ENCODE measurements around the gene ATP8A2. TPM values are rescaled to one million over a fixed set of nuclear protein-coding genes. Genes with fewer than 3 reads are reported as not detected.

The ATP8A2 gene
- total RNA-seq, 2 donors from 2014 or later, result 1.6 to 2.9 TPM

GRCh38 chr13:25466880-25467279 is 95.1 kb downstream of the ATP8A2 start:
- peak; percentile 30 for TF ChIP-seq CTCF (conservative IDR thresholded peaks at IDR 0.05)
- H3K9me3 Mint-ChIP-seq, result no peaks in the 10 kb centered on the region
- H3K4me3 Mint-ChIP-seq, result no peak overlapping the region
- H3K4me1 ChIP-seq (ENCODE audit: control insufficient read depth, insufficient read depth, low read length), result no peaks in the 10 kb centered on the region
- peaks cover 32% of the 10 kb centered on the region for H3K27me3 ChIP-seq (ENCODE audit: control insufficient read depth, insufficient read depth, low read length, poor library complexity, severe bottlenecking)
- DNase-seq, result peak; percentile 54
- H3K27ac Mint-ChIP-seq, result no peak overlapping the region
- peaks cover 50% of the 10 kb centered on the region for H3K27me3 Mint-ChIP-seq (ENCODE audit: insufficient read depth)
- H3K4me1 Mint-ChIP-seq, result peaks cover 2% of the 10 kb centered on the region
- WGBS, 2 experiments (ENCODE audit: insufficient coverage in 1 of 2, insufficient read length in 1 of 2), result 86 to 100% methylated on average over 2 to 4 of the region's 4 CpGs
- no peaks in the 10 kb centered on the region for H3K9me3 ChIP-seq (ENCODE audit: control insufficient read depth, low read length)
- no peak overlapping the region for H3K4me3 ChIP-seq (ENCODE audit: low read length)
- no peaks in the 10 kb centered on the region for H3K36me3 Mint-ChIP-seq (ENCODE audit: low read depth)
- H3K27ac ChIP-seq (ENCODE audit: low read depth, low read length), result no peak overlapping the region
- H3K36me3 ChIP-seq (ENCODE audit: control insufficient read depth, insufficient read depth, low read length), result no peaks in the 10 kb centered on the region
- no peak overlapping the region for H3K9ac ChIP-seq (ENCODE audit: extremely low read depth, low read length, poor library complexity, severe bottlenecking)

GRCh38 chr13:25468325-25469168 is 96.8 kb downstream of the ATP8A2 start:
- peak; percentile 91 for DNase-seq
- Histone ChIP-seq H3K9me3 (ENCODE audit: control insufficient read depth, low read length) (no peaks in the 10 kb centered on the region), H3K9ac (ENCODE audit: extremely low read depth, low read length, poor library complexity, severe bottlenecking) (no peak overlapping the region), H3K4me1 (ENCODE audit: control insufficient read depth, insufficient read depth, low read length) (no peaks in the 10 kb centered on the region), H3K36me3 (ENCODE audit: control insufficient read depth, insufficient read depth, low read length) (no peaks in the 10 kb centered on the region), H3K27me3 (ENCODE audit: control insufficient read depth, insufficient read depth, low read length, poor library complexity, severe bottlenecking) (peaks cover 32% of the 10 kb centered on the region), H3K4me3 (ENCODE audit: low read length) (peak overlapping the region; percentile 76), H3K27ac (ENCODE audit: low read depth, low read length) (no peak overlapping the region)
- Mint-ChIP-seq H3K9me3 (no peaks in the 10 kb centered on the region), H3K27me3 (ENCODE audit: insufficient read depth) (peaks cover 50% of the 10 kb centered on the region), H3K4me1 (peaks cover 2% of the 10 kb centered on the region), H3K4me3 (peak overlapping the region; percentile 67), H3K27ac (no peak overlapping the region), H3K36me3 (ENCODE audit: low read depth) (no peaks in the 10 kb centered on the region)
- 4 to 14% methylated on average over 12 to 75 of the region's 75 CpGs for WGBS, 2 experiments (ENCODE audit: insufficient coverage in 1 of 2, insufficient read length in 1 of 2)
- peak; percentile 35 for TF ChIP-seq CTCF (conservative IDR thresholded peaks at IDR 0.05)

- H3K9me3 Mint-ChIP-seq, result no peaks in the 10 kb centered on the region
- H3K4me1 Mint-ChIP-seq, result peaks cover 2% of the 10 kb centered on the region
- Histone ChIP-seq H3K27ac (ENCODE audit: low read depth, low read length) (no peak overlapping the region), H3K9me3 (ENCODE audit: control insufficient read depth, low read length) (no peaks in the 10 kb centered on the region), H3K36me3 (ENCODE audit: control insufficient read depth, insufficient read depth, low read length) (no peaks in the 10 kb centered on the region), H3K9ac (ENCODE audit: extremely low read depth, low read length, poor library complexity, severe bottlenecking) (no peak overlapping the region), H3K4me1 (ENCODE audit: control insufficient read depth, insufficient read depth, low read length) (no peaks in the 10 kb centered on the region), H3K27me3 (ENCODE audit: control insufficient read depth, insufficient read depth, low read length, poor library complexity, severe bottlenecking) (peaks cover 32% of the 10 kb centered on the region), H3K4me3 (ENCODE audit: low read length) (peak overlapping the region; percentile 76)
- peaks cover 48% of the 10 kb centered on the region for H3K27me3 Mint-ChIP-seq (ENCODE audit: insufficient read depth)
- no peak for DNase-seq
- no peak overlapping the region for H3K27ac Mint-ChIP-seq
- WGBS, 2 experiments (ENCODE audit: insufficient coverage in 1 of 2, insufficient read length in 1 of 2), result 6 to 7% methylated on average over 9 to 20 of the region's 20 CpGs
- peak overlapping the region; percentile 67 for H3K4me3 Mint-ChIP-seq
- TF ChIP-seq CTCF (conservative IDR thresholded peaks at IDR 0.05), result no peak
- no peaks in the 10 kb centered on the region for H3K36me3 Mint-ChIP-seq (ENCODE audit: low read depth)
These were observed 97.4 kb downstream of the ATP8A2 start for GRCh38 chr13:25469169-25469525.

Measured in endodermal cell (in vitro differentiated cells).